Esophagus squamous epithelium (tissue), 4 donors: ENCODE measurements around the gene NDEL1.

Experiments used
- POLR2A ChIP-seq, 4 donors: fragments of 450-650 bp; IDR thresholded peaks; one replicate each; pipeline ENCODE4 v1.6.1; 2017; ENCODE audit warnings: antibody characterized with exemption in 4 of 4, mild to moderate bottlenecking in 4 of 4, moderate library complexity in 3 of 4
- TF ChIP-seq, protein P1 (sequence below), 6 experiments: fragments of 450-650 bp in 4 of 6; fragments of 200-600 bp in 2 of 6; sonication (generic) in 2 of 6; IDR thresholded peaks; one replicate each; pipeline ENCODE4 v1.5.1; 2016 to 2019; ENCODE audit warnings: antibody characterized with exemption in 6 of 6, mild to moderate bottlenecking in 4 of 6, moderate library complexity in 4 of 6

DNA sequence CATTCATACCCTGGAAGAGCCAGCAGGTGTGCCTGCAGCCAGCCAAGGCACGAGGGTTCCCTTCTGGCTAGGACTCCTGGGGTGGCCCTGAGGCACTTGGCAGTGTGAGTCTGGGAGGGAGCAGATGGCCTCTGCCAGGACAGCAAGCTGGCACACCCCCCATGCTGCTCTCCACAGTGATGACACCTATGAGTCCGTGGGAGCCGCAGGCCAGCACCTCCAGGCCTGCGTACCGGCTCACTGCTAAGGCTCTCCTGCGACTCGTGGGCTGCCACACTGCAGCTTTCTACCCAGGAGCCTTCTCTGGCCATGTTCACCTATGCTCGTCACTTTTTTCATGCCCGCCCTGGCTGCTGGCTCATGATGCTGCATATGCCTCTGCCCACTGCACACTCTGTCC, 68.1 kb downstream of the NDEL1 start:
- TF ChIP-seq, protein P1, sequence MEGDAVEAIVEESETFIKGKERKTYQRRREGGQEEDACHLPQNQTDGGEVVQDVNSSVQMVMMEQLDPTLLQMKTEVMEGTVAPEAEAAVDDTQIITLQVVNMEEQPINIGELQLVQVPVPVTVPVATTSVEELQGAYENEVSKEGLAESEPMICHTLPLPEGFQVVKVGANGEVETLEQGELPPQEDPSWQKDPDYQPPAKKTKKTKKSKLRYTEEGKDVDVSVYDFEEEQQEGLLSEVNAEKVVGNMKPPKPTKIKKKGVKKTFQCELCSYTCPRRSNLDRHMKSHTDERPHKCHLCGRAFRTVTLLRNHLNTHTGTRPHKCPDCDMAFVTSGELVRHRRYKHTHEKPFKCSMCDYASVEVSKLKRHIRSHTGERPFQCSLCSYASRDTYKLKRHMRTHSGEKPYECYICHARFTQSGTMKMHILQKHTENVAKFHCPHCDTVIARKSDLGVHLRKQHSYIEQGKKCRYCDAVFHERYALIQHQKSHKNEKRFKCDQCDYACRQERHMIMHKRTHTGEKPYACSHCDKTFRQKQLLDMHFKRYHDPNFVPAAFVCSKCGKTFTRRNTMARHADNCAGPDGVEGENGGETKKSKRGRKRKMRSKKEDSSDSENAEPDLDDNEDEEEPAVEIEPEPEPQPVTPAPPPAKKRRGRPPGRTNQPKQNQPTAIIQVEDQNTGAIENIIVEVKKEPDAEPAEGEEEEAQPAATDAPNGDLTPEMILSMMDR (IDR thresholded peaks at IDR 0.05), result no peak
- no peak for TF ChIP-seq POLR2A (IDR thresholded peaks at IDR 0.05)
